A549 treated with ZK216348 at 1 μM for 4 hours (cell line): ENCODE results near the gene ATP6V1D. TPM values are rescaled to one million over a fixed set of nuclear protein-coding genes. Genes with fewer than 3 reads are reported as not detected.

Source experiments
- total RNA-seq: library from RNA; stranded (reverse); fragments of 200-300 nt; extraction: Qiagen RNA extraction; gene quantifications from 5 replicates; pipeline ENCODE4 v1.2.3, GENCODE V29; 2022; ENCODE audit warnings: low read depth

The ATP6V1D gene
- total RNA-seq, result 74.1 to 132 TPM (median 76.2 TPM) in 5 replicates

GRCh38 chr14:67359775-67360469 lies at the start of gene ATP6V1D, which contains the start of gene EIF2S1:
Gene ATP6V1D (minus strand): TSS chr14:67359804. CDS start chr14:67359698, 106 bp downstream.
Gene EIF2S1 (plus strand): TSS chr14:67360328. CDS start chr14:67364768, 4,440 bp downstream.

Other genes starting within 250 kb of the ATP6V1D start
- gene GARIN2, start 170.4 kb downstream of the ATP6V1D start, total RNA-seq, result 0.12 TPM in 1 of 5 replicates, not detected in the others
- 10.2 to 21.7 TPM (median 16.8 TPM) in 5 replicates for gene PALS1, start 118.4 kb downstream of the ATP6V1D start, total RNA-seq
- 231 to 393 TPM (median 251 TPM) in 5 replicates for gene EIF2S1, start 524 bp upstream of the ATP6V1D start, total RNA-seq
- gene PLEK2, start 52.4 kb upstream of the ATP6V1D start, total RNA-seq, result 18.2 to 25.9 TPM (median 20.9 TPM) in 5 replicates
- gene TMEM229B, start 128.9 kb upstream of the ATP6V1D start, total RNA-seq, result 0.15 to 0.24 TPM (median 0.18 TPM) in 5 replicates
- 3.3 to 5.4 TPM (median 3.7 TPM) in 5 replicates for gene PLEKHH1, start 173.5 kb upstream of the ATP6V1D start, total RNA-seq
- gene PIGH, start 240.5 kb upstream of the ATP6V1D start, total RNA-seq, result 17.3 to 23.0 TPM (median 18.7 TPM) in 5 replicates